PFSK-1 (cell line): ENCODE measurements around the gene PGGHG.

Experiments
- FOXP2 ChIP-seq: optimal IDR thresholded peaks from 2 replicates; pipeline ENCODE3; 2011; ENCODE audit warnings: borderline replicate concordance, control low read depth, inconsistent platforms; ENCODE audit not compliant: insufficient read depth; ENCODE audit errors: extremely low read length, extremely low read depth
- POLR2AphosphoS5 ChIP-seq: IDR thresholded peaks from 2 replicates; pipeline ENCODE4 v1.6.1; 2012; ENCODE audit warnings: low read depth, mild to moderate bottlenecking, control low read depth, low read length, moderate library complexity
- REST ChIP-seq, 2 experiments: IDR thresholded peaks; 2 replicates each; pipeline versions ENCODE4 v1.6.1 to v1.8.0; 2011 to 2012; ENCODE audit warnings: low read depth in 2 of 2, low read length in 2 of 2, control low read depth in 1 of 2, inconsistent platforms in 1 of 2, mild to moderate bottlenecking in 1 of 2, moderate library complexity in 1 of 2; ENCODE audit not compliant: insufficient read depth in 1 of 2
- SIN3A ChIP-seq: IDR thresholded peaks from 2 replicates; pipeline ENCODE4 v1.6.1; 2012; ENCODE audit warnings: mild to moderate bottlenecking, low read length, moderate library complexity, borderline replicate concordance; ENCODE audit not compliant: insufficient read depth
- TAF1 ChIP-seq: IDR thresholded peaks from 2 replicates; pipeline ENCODE4 v1.6.1; 2012; ENCODE audit warnings: low read length, control low read depth, borderline replicate concordance; ENCODE audit not compliant: insufficient read depth

The PGGHG gene

DNA sequence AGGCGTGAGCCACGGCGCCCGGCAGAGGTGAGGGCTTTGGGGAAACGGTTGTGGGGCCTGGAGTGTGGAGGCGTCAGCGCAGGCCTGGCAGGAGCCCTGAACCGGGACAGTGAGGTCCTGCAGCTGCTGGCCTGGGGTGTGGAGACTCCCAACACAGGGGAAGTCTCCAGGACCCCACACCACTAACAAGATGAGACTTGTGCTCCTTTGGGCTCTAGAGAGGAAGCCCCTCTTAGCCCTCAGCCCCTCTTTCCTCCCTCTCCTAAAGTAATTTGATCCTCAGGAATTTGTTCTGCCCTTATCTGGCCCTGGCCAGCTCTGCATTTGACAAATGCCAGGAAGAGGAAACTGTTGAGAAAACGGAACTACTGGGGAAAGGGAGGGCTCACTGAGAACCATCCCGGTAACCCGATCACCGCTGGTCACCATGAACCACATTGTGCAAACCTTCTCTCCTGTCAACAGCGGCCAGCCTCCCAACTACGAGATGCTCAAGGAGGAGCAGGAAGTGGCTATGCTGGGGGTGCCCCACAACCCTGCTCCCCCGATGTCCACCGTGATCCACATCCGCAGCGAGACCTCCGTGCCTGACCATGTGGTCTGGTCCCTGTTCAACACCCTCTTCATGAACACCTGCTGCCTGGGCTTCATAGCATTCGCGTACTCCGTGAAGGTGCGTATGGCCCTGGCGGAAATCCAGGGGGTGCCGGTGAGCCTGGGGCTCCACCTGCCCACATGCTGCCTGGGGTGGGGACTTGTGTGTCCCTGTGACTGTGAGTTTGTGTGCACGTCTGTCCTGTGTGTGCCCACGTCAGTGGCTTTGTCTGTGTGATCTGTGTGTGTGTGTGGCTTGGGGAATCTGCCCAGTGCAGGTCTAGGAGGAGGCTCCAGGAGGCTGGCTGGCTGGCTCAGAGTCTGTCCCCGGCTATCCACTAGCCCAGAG is 19.1 kb downstream of the PGGHG start, which contains the start of gene IFITM2:
Gene IFITM2, plus strand, starts transcription at position 51 of the 943 bp plus-strand sequence. Its CDS starts 377 bp downstream, at position 428.
- TF ChIP-seq FOXP2: peak; percentile 53
- TF ChIP-seq POLR2AphosphoS5: peak; percentile 69
- TF ChIP-seq TAF1: peak; percentile 64; the same call in 1 of the 2 replicates
- TF ChIP-seq SIN3A: peak; percentile 71; the same call in 1 of the 2 replicates

DNA sequence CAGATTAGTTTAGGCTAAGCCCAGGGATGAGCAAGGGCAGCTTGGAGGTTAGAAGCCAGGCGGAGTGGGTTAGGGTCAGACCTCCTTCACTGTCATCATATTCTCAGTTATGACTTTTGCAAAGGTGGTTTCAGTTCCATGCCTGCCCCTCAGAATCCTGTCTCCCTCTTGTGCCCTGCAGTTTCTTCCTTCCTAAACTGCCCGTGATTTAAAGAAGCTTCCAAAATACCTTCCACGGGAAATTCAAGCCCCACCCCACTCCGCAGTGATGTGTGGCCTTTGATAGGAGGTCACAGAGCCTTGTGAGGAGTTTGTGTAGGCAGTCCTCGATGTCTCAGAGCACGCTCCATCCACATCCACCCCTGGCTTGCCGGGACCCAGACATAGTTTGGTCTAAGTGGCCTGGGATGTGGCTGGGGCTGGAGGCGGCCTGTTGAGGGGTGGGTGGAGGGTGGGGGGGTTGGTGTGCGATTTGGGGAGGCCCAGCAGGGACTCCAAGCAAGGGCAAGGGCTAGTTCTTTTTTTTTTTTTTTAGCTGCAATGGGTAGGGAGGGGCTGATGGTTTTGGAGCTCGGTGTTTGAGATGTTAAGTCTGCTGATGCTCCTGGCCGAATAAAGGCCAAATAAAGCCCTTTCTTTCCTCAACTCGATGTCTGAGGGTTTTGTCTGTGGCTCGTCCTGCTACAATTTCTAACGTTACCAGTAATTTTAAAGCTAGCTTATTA is 23.3 kb downstream of the PGGHG start:
- TF ChIP-seq POLR2AphosphoS5: no peak
- no peak for TF ChIP-seq SIN3A
- TF ChIP-seq REST (IDR thresholded peaks at IDR 0.05; ENCODE audit: insufficient read depth in 1 of 2, low read depth in 2 of 2, low read length in 2 of 2): no peak
- TF ChIP-seq FOXP2: no peak
- no peak for TF ChIP-seq TAF1

DNA sequence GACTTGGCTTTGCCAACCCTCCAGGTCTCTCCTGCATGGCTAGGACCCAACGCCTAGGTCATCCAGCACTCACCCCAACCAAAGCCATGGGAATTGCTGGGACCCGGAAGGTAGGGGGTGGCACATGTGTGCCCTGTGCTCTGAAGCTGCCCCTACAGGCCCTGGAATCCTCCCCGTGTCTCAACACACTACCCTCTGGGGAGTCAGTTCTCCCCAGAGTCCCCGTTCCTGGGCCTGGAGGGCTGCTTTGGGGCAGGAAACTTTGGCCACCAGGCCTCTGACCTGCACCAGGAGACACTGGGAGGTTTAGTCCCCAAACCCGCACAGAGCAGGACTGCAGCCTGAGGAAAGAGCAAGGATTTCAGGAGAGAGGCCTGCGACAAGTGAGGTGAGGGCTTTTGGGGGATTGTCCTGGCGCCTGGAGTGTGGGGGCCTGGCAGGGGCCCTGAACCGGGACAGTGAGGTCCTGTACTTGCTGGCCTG is 24.4 kb downstream of the PGGHG start:
- TF ChIP-seq SIN3A (no peak), REST (IDR thresholded peaks at IDR 0.05; ENCODE audit: insufficient read depth in 1 of 2, low read depth in 2 of 2, low read length in 2 of 2) (no peak), FOXP2 (no peak), TAF1 (no peak), POLR2AphosphoS5 (no peak)

GRCh38 chr11:313787-314553 is 25.0 kb downstream of the PGGHG start, which contains the start of gene IFITM1:
TSS of gene IFITM1 (plus strand) at chr11:314040. CDS start at chr11:314171, 131 bp downstream.
- peak; percentile 50; the same call in 1 of the 2 replicates for TF ChIP-seq POLR2AphosphoS5
- TF ChIP-seq SIN3A: no peak

DNA sequence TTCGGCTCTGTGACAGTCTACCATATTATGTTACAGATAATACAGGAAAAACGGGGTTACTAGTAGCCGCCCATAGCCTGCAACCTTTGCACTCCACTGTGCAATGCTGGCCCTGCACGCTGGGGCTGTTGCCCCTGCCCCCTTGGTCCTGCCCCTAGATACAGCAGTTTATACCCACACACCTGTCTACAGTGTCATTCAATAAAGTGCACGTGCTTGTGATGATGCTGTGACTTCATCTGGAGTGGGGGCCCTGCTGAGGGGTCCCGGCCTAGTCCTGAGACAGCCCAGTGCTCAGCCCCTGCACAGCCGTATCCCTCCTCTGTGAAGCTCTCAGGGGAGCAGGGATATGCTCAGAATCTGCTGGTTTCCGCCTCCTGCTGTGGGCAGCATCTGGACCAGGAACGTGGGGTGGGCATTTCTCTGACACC is 26.1 kb downstream of the PGGHG start:
- TF ChIP-seq FOXP2: no peak
- no peak for TF ChIP-seq REST (IDR thresholded peaks at IDR 0.05; ENCODE audit: insufficient read depth in 1 of 2, low read depth in 2 of 2, low read length in 2 of 2)
- no peak for TF ChIP-seq TAF1
- TF ChIP-seq SIN3A: no peak
- TF ChIP-seq POLR2AphosphoS5: no peak
